CD14-positive monocyte (primary cell): ENCODE data around the gene CDH15. TPM values are rescaled to one million over a fixed set of nuclear protein-coding genes. Genes with fewer than 3 reads are reported as not detected.

Experiments
- DNase-seq, 3 donors: peaks; one replicate each; pipeline ENCODE4 v3.0.0-alpha.2; 2011 to 2022
- H2AFZ ChIP-seq: 2 replicates; pipeline ENCODE4 v1.6.0; 2012; ENCODE audit warnings: mild to moderate bottlenecking, low read depth, low read length, inconsistent platforms; ENCODE audit not compliant: insufficient read depth, poor library complexity, severe bottlenecking
- H3K27ac ChIP-seq, 2 donors: 1 replicate in 1 of 2; 2 replicates in 1 of 2; pipeline ENCODE4 v1.5.1; 2012 to 2013; ENCODE audit warnings: low read length in 2 of 2, control low read depth in 1 of 2, inconsistent platforms in 1 of 2, low read depth in 1 of 2, mild to moderate bottlenecking in 1 of 2
- H3K27me3 ChIP-seq, 2 donors: one replicate each; pipeline versions ENCODE4 v1.6.0 to v1.6.1; 2011 to 2013; ENCODE audit warnings: low read length in 2 of 2; ENCODE audit not compliant: control insufficient read depth in 2 of 2, insufficient read depth in 2 of 2
- H3K36me3 ChIP-seq, 2 donors: replicated peaks in 1 of 2; 1 replicate in 1 of 2; 2 replicates in 1 of 2; pipeline versions ENCODE4 v1.5.1 to v1.6.1; 2012 to 2013; ENCODE audit warnings: low read length in 2 of 2, control low read depth in 1 of 2, inconsistent platforms in 1 of 2, mild to moderate bottlenecking in 1 of 2; ENCODE audit not compliant: insufficient read depth in 2 of 2, control insufficient read depth in 1 of 2
- H3K4me1 ChIP-seq, 2 donors: 1 replicate in 1 of 2; 2 replicates in 1 of 2; pipeline versions ENCODE4 v1.5.1 to v1.6.1; 2012 to 2013; ENCODE audit warnings: low read length in 2 of 2, control low read depth in 1 of 2, inconsistent platforms in 1 of 2, mild to moderate bottlenecking in 1 of 2, moderate library complexity in 1 of 2; ENCODE audit not compliant: insufficient read depth in 2 of 2, control insufficient read depth in 1 of 2
- H3K4me2 ChIP-seq: replicated peaks from 2 replicates; pipeline ENCODE3; 2012; ENCODE audit warnings: low read length, moderate library complexity, mild to moderate bottlenecking; ENCODE audit not compliant: poor library complexity, severe bottlenecking; ENCODE audit errors: extremely low read depth
- H3K4me3 ChIP-seq, 3 experiments: fragments of 200-600 bp in 1 of 3; sonication (generic) in 1 of 3; replicated peaks in 1 of 3; 1 replicate in 2 of 3; 2 replicates in 1 of 3; pipeline ENCODE4 v1.5.1; 2011 to 2013; ENCODE audit warnings: low read length in 3 of 3, mild to moderate bottlenecking in 3 of 3, control low read depth in 2 of 3, low read depth in 2 of 3, inconsistent platforms in 1 of 3, moderate library complexity in 1 of 3
- H3K79me2 ChIP-seq: 2 replicates; pipeline ENCODE4 v1.6.0; 2012; ENCODE audit warnings: mild to moderate bottlenecking, control low read depth, inconsistent platforms, low read length, moderate library complexity; ENCODE audit not compliant: insufficient read depth
- H3K9ac ChIP-seq: 2 replicates; pipeline ENCODE4 v1.6.0; 2017; ENCODE audit warnings: low read length, mild to moderate bottlenecking; ENCODE audit not compliant: insufficient read depth, poor library complexity, severe bottlenecking
- H3K9me3 ChIP-seq, 2 donors: replicated peaks in 1 of 2; 1 replicate in 1 of 2; 2 replicates in 1 of 2; pipeline versions ENCODE4 v1.5.1 to v1.6.1; 2012 to 2013; ENCODE audit warnings: low read length in 2 of 2, control low read depth in 1 of 2; ENCODE audit not compliant: control insufficient read depth in 1 of 2, insufficient read depth in 1 of 2
- H4K20me1 ChIP-seq: 2 replicates; pipeline ENCODE4 v1.6.0; 2012; ENCODE audit warnings: mild to moderate bottlenecking, low read length, control low read depth, moderate library complexity; ENCODE audit not compliant: insufficient read depth
- H3K27ac Mint-ChIP-seq, 7 donors: one replicate each; pipeline ENCODE4 v1.8.0; 2020; ENCODE audit warnings: mild to moderate bottlenecking in 7 of 7, mixed read lengths in 7 of 7, moderate library complexity in 6 of 7, inconsistent platforms in 2 of 7
- H3K27me3 Mint-ChIP-seq, 3 donors: one replicate each; pipeline ENCODE4 v1.8.0; 2021 to 2022; ENCODE audit warnings: low read depth in 3 of 3, mild to moderate bottlenecking in 3 of 3, mixed read lengths in 3 of 3, moderate library complexity in 3 of 3, inconsistent platforms in 1 of 3
- H3K36me3 Mint-ChIP-seq, 2 donors: one replicate each; pipeline ENCODE4 v1.8.0; 2020; ENCODE audit warnings: mixed read lengths in 2 of 2, inconsistent platforms in 1 of 2, mild to moderate bottlenecking in 1 of 2
- H3K4me1 Mint-ChIP-seq: one replicate; pipeline ENCODE4 v1.8.0; 2020; ENCODE audit warnings: mild to moderate bottlenecking, mixed read lengths
- H3K4me3 Mint-ChIP-seq, 2 donors: one replicate each; pipeline ENCODE4 v1.8.0; 2020; ENCODE audit warnings: mild to moderate bottlenecking in 2 of 2, mixed read lengths in 2 of 2, moderate library complexity in 1 of 2
- H3K9me3 Mint-ChIP-seq, 7 donors: one replicate each; pipeline ENCODE4 v1.8.0; 2020 to 2022; ENCODE audit warnings: mixed read lengths in 7 of 7, mild to moderate bottlenecking in 6 of 7, moderate library complexity in 6 of 7, inconsistent platforms in 2 of 7
- CTCF ChIP-seq: fragments of 200-600 bp; IDR thresholded peaks from one replicate; pipeline ENCODE4 v1.8.0; 2022; ENCODE audit warnings: antibody characterized with exemption, mild to moderate bottlenecking
- WGBS: methylation state at CpG from one replicate; pipeline ENCODE4 v1.1.5; 2013; ENCODE audit warnings: missing lambda C conversion rate; ENCODE audit not compliant: insufficient coverage; 5-methylcytosine and 5-hydroxymethylcytosine counted together
- intact Hi-C, 2 donors: fragments of 100-400 bp; cut with micrococcal nuclease; formaldehyde crosslinking; loops; one replicate each; pipeline versions ENCODE4 v1.15.0 to v1.15.1; 2023
- polyA plus RNA-seq, 3 donors: library from polyadenylated mRNA; depleted of rRNA in 1 of 3; unstranded in 2 of 3; stranded (reverse) in 1 of 3; fragments of 300-500 nt in 2 of 3; fragments of >200 nt in 1 of 3; fragmentation: Illumina TruSeq in 2 of 3; gene quantifications; 1 replicate in 2 of 3; 2 replicates in 1 of 3; pipeline ENCODE4 v1.2.3, GENCODE V29; 2012 to 2021

The CDH15 gene
- polyA plus RNA-seq, 3 donors = not detected

DNA sequence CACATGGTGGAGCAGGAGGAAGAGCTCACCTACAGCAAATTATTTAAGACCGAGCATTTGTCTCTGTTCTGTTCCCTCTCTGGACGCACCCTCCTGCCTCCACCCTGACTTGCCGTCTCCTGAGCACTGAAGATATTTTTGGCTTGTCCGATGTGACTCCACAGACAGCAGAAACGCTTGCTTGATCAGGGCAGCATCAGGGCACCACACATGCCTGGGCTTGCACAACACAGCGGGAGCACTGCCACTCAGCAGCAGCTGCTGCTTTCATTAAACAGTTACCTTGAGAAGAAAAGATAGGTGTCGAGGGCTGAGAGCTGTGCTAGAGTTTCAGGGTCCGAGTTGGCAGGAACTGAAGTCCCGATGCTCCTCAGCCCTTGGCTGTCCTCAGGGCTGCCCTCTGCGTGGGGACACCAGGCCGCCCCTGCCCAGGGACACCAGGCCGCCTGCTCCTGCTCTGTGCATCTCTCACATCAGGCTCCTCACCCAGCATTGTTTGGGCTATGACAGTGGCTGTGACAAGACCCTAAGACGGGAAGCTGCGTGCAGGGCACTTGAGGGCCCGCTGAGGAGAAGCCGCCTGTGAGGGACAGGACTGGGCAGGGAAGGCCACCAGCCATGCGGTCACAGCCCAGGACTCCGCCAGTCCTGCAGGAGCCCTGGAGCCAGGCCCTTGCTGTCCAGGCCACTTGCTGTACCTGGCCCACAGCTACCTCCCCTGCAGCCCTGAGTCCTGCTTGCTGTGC is 21.3 kb upstream of the CDH15 start:
- H3K4me3 Mint-ChIP-seq = no peak overlapping the region
- Histone ChIP-seq H3K36me3 (peaks cover 45 to 68% of the 10 kb centered on the region in 2 donors), H3K27me3 (no peaks in the 10 kb centered on the region), H3K4me3 (no peak overlapping the region), H4K20me1 (no peaks in the 10 kb centered on the region), H3K4me2 (no peak overlapping the region), H3K9me3 (peaks cover 0 to 32% of the 10 kb centered on the region in 2 donors), H2AFZ (no peak overlapping the region), H3K9ac (no peak overlapping the region), H3K79me2 (no peaks in the 10 kb centered on the region), H3K27ac (no peak overlapping the region), H3K4me1 (no peaks in the 10 kb centered on the region)
- H3K27ac Mint-ChIP-seq = peak overlapping the region in 3 of 7 donors; percentile 2 to 57 (median 37)
- H3K4me1 Mint-ChIP-seq = peaks cover 6% of the 10 kb centered on the region
- H3K9me3 Mint-ChIP-seq = peaks cover 6 to 30% (median 22%) of the 10 kb centered on the region in 7 donors
- no peak for DNase-seq
- H3K27me3 Mint-ChIP-seq = peaks cover 1 to 8% (median 5%) of the 10 kb centered on the region in 3 donors
- H3K36me3 Mint-ChIP-seq = peaks cover 55 to 71% of the 10 kb centered on the region in 2 donors
- intact Hi-C loops = no loop called here
- no peak for TF ChIP-seq CTCF
- WGBS = 96% methylated on average over 16 of the region's 18 CpGs

GRCh38 chr16:89150981-89151380 is 20.6 kb upstream of the CDH15 start:
- H3K9ac ChIP-seq = no peak overlapping the region

More at GRCh38 chr16:89150981-89151380, 20.6 kb upstream of the CDH15 start:
- 95% methylated on average over 7 of the region's 8 CpGs for WGBS
- no peak for DNase-seq
- TF ChIP-seq CTCF = no peak
- H3K4me3 Mint-ChIP-seq = no peak overlapping the region
- peaks cover 4 to 15% (median 10%) of the 10 kb centered on the region in 3 donors for H3K27me3 Mint-ChIP-seq
- H3K79me2 ChIP-seq = no peaks in the 10 kb centered on the region
- H3K27ac Mint-ChIP-seq = peak overlapping the region in 1 of 7 donors; percentile 2
- H3K27me3 ChIP-seq = no peaks in the 10 kb centered on the region
- no peak overlapping the region for H3K4me2 ChIP-seq
- no peak overlapping the region for H3K27ac ChIP-seq
- H4K20me1 ChIP-seq = no peaks in the 10 kb centered on the region
- H3K36me3 Mint-ChIP-seq = peaks cover 52 to 63% of the 10 kb centered on the region in 2 donors
- peaks cover 38 to 61% of the 10 kb centered on the region in 2 donors for H3K36me3 ChIP-seq
- H3K4me1 Mint-ChIP-seq = peaks cover 8% of the 10 kb centered on the region
- intact Hi-C loops = no loop called here
- H2AFZ ChIP-seq = no peak overlapping the region
- peaks cover 6 to 30% (median 22%) of the 10 kb centered on the region in 7 donors for H3K9me3 Mint-ChIP-seq
- no peak overlapping the region for H3K4me3 ChIP-seq
- H3K4me1 ChIP-seq = no peaks in the 10 kb centered on the region
- H3K9me3 ChIP-seq = peaks cover 0 to 28% of the 10 kb centered on the region in 2 donors
